Measurements from ENCODE around the gene MTUS2.

DNA sequence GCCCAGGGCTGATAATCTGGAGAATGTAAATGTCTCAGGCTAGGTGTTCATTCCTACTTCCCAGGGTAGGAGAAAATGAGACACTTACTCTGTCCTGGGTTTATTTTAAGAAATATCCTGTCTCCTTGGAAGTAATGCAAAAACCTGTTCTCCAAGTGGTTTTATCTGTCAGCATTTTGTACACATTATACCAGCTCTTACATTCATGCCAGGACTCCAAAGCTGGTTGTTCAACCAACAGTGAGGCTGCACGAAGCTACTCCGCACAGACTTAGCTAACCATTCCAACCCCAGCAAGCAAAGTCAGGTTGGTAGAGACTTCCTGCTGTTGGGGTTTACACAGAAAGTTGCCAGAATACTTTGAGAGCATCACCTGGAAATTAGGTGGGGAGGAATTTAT, 719.7 kb downstream of the MTUS2 start:
- TF ChIP-seq, protein P1, sequence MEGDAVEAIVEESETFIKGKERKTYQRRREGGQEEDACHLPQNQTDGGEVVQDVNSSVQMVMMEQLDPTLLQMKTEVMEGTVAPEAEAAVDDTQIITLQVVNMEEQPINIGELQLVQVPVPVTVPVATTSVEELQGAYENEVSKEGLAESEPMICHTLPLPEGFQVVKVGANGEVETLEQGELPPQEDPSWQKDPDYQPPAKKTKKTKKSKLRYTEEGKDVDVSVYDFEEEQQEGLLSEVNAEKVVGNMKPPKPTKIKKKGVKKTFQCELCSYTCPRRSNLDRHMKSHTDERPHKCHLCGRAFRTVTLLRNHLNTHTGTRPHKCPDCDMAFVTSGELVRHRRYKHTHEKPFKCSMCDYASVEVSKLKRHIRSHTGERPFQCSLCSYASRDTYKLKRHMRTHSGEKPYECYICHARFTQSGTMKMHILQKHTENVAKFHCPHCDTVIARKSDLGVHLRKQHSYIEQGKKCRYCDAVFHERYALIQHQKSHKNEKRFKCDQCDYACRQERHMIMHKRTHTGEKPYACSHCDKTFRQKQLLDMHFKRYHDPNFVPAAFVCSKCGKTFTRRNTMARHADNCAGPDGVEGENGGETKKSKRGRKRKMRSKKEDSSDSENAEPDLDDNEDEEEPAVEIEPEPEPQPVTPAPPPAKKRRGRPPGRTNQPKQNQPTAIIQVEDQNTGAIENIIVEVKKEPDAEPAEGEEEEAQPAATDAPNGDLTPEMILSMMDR (IDR thresholded peaks at IDR 0.05; ENCODE audit: low read length), result no peak
- TF ChIP-seq EZH2phosphoT487 (IDR thresholded peaks at IDR 0.05; ENCODE audit: low read length), result no peak

Data from MM.1S (cell line).